ENCODE results near the gene WNK3. TPM values are rescaled to one million over a fixed set of nuclear protein-coding genes. Genes with fewer than 3 reads are reported as not detected.

Gene WNK3
- total RNA-seq, 1 donor from 2014 or later, result 13.7 TPM

DNA sequence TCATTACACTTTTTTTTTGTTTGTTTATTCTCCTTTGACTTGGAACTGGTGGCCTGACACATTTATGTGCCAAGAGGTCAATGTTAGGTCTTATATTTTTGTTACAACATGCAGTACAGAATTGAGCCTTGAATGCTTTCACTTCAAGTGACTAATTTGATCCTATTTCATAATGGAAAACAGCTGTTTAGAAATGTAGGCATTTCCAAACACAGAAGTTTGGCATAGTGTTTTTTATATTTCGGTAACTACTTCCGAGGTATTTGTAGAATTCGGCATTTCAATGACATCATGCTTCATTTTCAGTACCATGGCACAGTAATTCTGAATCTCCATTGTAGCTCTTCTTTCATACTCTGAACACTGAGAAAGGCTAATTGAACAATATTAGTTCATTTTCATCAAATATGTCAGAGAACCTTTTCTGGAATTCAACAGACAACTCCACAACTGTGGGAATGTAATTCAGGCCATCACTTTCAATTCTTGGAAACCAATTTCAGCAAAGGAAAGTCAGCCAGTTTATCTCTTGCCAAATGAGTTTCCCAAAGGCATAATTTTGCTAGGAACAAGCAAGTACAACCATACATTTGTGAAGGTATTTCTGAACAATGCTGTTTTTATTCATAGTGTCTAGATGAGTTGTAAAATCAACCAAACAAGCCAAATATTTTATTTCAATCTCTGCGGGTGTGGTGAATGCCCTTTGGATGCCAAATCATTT is 186.2 kb downstream of the WNK3 start:
- DNase-seq (ENCODE audit: low spot score) (no peak), ATAC-seq (peak; percentile 22)

DNA sequence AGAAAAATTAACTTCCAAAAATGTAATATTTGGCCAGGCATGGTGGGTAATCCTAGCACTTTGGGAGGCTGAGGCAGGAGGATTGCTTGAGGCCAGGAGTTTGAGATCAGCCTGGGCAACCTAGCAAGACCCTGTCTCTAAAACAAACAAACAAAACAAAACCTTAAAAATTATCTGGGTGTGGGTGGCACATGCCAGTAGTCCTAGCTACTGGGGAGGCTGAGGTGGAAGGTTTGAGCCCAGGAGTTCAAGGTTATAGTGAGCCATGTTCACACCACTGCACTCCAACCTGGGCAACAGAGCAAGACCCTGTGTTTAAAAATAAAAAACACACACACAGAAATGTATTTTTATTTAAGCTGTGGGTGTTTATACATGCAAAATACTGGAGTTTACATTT is 186.8 kb downstream of the WNK3 start:
- ATAC-seq (no peak), DNase-seq (ENCODE audit: low spot score) (no peak)

DNA sequence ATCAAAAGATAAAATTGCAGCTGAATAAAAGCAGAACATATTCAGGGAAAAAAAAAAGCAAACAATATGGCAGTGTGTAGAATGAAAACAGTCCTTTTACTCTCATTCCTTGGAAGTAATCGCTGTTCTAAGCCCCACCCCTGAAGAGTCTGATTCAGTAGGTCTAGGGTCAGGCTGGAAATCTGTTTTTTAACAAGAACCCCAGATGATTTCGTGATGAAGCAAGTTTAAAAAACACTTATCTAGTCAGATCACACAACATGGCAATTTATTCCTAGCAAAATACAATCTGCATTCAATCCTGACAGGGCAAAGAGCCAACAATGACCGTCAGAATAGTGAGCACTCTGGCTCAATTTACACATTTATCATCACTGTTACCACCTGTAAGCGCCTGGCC is 190.9 kb downstream of the WNK3 start:
- DNase-seq (ENCODE audit: low spot score), result no peak
- no peak for ATAC-seq

DNA sequence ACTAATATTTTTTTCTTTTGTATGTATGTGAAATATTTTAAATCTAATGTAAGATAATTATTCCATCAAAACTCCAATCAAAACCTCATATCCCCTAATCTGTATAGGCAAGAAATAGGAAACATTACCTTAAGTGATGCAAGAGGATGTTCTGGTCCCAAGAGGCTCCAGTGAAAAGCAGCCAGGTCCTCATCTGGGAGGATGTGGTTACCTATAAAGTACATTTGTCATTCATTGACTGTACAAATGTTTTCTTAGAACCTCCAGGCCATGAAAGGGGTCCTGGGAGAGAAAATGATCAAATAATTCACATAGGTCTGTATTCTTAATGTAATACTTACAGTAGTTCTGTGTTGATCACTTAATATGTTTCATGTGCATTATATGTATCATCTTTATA is 200.3 kb downstream of the WNK3 start:
- ATAC-seq (no peak), DNase-seq (ENCODE audit: low spot score) (no peak)

Other genes starting within 250 kb of the WNK3 start
- gene FAM120C, start 174.8 kb downstream of the WNK3 start, total RNA-seq, result 4.2 TPM
- 18.1 TPM for gene TSR2, start 82.4 kb upstream of the WNK3 start, total RNA-seq
- gene FGD1, start 138.2 kb upstream of the WNK3 start, total RNA-seq, result 1.1 TPM
- 8.8 TPM for gene GNL3L, start 172.2 kb upstream of the WNK3 start, total RNA-seq